Left renal pelvis (tissue), 4 donors: ENCODE results near the gene ADCY7. TPM values are rescaled to one million over a fixed set of nuclear protein-coding genes. Genes with fewer than 3 reads are reported as not detected.
"Not testable (repeated sequence)": the region's sequence is repeated elsewhere in the genome, so short reads cannot be mapped to it uniquely, and the experiment has no call there.

Experiments used
- DNase-seq, 4 donors: peaks; one replicate each; pipeline ENCODE4 v3.0.0-alpha.2; 2013; ENCODE audit warnings: low read depth in 4 of 4, low spot score in 3 of 4
- polyA plus RNA-seq, 4 donors: library from polyadenylated mRNA; unstranded; fragments of 120-200 nt; gene quantifications; one replicate each; pipeline ENCODE4 v1.2.1, GENCODE V29; 2013; ENCODE audit not compliant: insufficient read length in 4 of 4

ADCY7 gene
- 1 to 10 TPM; 5.2 to 9.9 (median 5.7) TPM for polyA plus RNA-seq

GRCh38 chr16:50266337-50267091, at the start of gene ADCY7:
Gene ADCY7, plus strand, starts transcription at chr16:50266551. Its CDS starts 21,629 bp downstream, at chr16:50288180.
- no peak for DNase-seq

- DNase-seq: no peak
Observed at GRCh38 chr16:50219402-50219975, 46.9 kb upstream of the ADCY7 start.

DNA sequence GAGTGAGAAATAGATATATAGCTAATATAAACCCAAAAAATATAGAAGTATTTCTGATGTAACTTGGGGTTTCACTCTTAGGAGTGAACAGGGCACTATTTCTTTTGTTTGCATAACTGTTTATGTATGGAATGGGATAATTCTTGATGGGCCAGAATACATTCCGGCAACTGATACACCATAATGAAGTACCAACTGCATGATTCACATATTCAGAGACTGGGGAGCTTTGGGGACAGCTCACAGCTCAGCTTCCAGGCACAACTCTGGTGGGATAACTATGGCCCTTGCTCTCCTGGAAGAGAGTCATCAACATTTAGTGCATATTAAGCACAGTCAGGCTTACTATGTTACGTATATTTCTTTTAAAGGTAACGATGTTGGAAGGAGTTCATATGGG, 42.1 kb upstream of the ADCY7 start:
- DNase-seq: no peak

DNA sequence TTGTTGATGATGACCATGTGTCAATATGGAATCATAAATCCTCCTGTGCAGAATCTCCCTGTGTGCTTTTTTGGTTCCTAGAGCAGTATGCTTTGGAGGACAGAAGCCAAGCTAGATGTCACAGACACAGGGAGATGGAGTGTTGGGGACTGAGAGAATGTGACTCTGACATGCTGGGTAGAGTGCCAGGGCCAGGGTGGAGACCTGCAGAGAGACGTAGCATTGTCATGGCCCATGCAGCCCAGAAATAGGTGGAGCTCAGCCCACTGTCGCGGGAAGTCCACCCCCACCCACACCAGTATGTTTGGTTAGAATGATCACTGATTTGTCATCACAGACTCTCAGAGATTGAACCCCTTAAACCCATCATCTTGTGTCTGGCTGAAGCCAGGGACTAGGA, 39.2 kb upstream of the ADCY7 start:
- DNase-seq: no peak

GRCh38 chr16:50227665-50228064, 38.7 kb upstream of the ADCY7 start:
- no peak for DNase-seq

DNA sequence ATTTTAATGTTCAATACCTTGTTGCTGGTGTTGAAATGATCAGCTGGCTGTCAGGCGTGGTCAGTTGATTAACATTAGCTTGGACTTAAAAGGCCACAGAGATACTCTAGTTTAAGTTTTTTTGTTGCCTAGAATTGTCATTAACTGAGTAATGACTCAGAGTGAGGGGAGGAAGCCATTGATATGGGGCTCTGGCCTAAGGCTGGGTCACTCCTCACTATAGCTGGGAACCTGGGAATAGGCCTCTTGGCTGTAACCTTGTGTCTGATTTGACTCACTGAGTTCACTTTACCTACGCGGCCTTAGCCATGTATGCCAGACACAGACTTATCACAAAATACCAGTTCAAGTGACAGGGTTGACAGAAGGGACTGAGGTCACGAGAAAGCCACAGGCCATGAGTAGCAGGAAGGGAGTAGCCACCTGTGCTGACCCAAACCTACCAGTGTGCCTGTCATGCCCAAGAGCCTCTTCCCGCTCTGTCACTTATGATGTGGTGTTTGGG, 37.9 kb upstream of the ADCY7 start:
- DNase-seq: no peak

- no peak for DNase-seq
Observed at GRCh38 chr16:50229149-50229726, 37.1 kb upstream of the ADCY7 start.

DNA sequence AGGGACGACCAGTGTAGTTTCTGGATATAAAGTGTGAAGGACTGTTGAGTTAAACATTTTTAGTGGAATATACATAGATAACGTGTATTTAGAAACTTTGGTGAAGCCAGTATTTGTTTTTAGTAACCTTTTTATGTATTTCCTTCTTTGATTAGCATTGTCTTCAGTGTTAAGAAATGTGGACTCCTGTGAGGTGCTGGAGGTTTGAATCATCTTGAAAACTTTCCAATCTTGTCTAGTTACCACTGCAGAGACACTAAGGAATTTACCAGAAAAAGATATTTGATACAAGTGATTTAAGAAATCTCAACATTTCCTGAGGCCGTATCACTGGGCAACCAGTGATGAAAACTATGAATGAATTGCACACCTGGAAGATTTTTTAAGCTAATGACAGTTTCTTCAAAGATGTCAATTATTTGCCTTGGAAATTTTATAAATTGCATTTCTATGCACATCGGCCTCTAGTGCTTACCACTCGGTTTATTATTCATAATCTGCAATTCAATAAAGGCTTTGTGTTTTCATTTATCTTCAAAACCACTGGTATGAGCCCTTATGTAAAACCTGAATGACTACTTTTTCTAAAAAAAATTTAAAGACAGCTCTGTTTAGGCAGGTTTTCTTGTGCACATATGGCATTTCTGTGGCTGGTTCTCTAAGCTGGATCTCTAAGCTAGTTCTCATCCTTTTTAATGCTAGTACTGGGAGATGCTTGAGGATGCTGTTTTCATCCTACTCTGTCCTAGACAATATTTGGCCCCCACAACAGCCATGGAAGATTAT, 31.4 kb upstream of the ADCY7 start:
- DNase-seq: no peak

DNA sequence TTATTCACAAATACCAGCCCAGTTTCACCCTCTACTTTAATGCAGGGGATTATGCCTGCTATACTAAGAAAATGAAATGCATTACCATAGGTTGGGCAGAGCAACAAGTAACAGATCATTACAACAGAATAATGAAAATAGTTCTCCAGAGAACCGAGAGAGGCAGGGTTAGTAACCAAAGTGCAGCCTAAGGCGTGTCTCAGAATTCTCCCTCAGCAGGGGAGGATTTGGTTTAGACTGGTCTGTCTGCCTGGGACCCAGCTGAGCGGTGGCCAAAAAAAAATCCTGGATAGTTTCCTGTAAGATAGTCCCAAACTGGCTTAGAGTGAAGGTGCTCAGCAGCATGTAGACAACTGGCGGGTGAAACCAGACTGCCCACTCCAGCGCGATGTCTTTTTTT, 30.8 kb upstream of the ADCY7 start:
- no peak for DNase-seq

DNA sequence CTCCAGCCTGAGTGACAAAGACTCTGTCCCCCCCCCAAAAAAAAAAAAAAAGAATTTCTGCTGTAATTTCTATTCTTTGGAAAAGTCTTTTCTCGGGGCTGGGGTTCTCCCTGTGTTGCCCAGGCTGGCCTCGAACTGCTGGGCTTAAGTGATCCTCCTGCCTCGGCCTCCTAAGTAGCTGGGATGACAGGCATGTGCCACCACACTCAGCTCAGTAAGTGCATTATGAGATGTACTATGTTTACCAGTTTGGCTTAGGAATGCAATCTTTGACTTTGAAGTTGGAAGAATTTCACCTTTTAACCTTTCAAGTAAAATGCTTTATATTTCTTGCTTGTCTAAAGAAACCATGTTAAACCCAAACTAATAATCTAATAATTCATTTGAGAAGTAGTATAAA, 28.0 kb upstream of the ADCY7 start:
- no peak for DNase-seq

DNA sequence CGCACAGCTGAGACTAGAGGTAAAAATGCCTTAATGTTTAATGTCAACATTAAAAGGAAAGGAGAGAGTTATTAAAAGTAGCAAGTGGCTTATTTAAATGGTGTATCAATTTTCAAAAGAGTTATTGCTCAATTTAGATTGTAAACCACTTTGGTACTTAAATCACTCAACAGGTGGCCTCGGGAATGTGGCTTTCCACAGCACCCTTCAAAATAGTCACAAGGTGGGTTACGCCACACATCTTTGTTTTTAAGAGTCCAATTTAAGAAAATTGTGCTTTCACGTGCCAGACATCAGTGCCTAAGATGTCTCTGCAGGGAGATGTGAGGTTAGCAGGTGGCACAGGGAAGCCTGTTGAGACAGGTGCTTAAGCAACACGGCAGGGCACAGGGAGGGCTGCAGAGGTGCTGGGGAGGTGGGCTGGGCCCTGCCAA, 27.5 kb upstream of the ADCY7 start:
- no peak for DNase-seq

GRCh38 chr16:50243024-50243423, 23.3 kb upstream of the ADCY7 start:
- DNase-seq: not testable (repeated sequence)

DNA sequence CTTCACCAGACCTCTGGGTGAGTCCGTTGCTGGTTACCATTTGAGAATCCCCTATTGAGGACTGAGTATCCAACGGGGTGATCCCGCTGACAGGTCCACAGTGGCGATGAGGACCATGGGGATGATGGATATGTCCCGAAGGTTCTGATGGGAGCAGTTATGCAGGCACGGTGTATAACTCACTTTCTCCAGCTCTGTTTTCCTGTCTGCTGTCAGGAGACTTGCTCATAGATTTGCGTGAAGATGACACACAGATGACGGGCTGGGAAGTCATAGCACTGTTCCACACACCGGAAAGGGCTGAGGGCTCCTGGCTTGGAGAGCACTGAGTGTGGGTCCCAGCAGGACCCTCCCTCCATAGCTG, 22.2 kb upstream of the ADCY7 start:
- DNase-seq: no peak

GRCh38 chr16:50244504-50245416, 21.6 kb upstream of the ADCY7 start:
- DNase-seq: no peak

DNA sequence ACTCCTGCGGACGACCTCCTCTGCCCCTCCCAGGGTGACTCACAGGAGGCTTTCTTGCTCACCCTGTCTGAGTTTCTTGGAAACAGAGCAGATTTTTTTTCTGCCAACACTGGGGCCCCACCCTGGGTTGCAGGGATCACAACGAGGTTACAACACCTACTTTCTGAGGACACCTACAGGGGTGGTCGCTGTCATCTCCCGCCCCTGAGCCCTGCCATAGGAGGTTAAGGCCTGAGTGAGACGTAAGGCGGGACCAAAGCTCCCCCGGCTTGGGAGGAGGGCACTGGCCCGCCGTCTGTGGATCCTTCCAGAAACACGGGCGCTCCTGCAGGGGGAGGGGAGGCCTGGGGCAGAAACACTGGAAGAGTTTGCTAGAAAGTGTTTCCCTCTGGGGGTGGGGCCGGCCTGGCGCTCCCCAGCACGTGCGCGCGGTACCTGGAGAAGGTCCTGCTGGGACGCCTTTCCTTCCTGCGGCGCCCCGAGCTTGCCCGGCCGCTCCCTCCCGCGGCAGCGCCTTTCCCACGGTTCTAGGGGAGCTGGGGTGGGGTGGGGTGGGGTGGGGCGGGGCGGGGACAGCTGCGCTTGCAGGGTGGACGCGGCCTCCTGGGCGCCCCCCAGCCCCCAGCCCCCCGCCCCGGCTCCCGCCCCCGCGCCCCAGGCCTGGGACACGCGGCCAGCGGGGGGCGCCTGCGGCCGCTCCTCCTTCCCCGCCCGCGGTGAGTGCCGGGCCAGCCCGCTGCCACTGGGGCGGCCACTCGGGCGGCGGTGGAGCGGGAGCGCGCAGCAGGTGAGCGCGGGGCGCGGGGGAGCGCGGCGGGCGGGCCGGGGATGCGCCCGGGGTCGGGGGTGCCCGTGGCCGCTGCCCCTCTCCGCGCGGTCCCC, 20.7 kb upstream of the ADCY7 start:
- DNase-seq: no peak

DNA sequence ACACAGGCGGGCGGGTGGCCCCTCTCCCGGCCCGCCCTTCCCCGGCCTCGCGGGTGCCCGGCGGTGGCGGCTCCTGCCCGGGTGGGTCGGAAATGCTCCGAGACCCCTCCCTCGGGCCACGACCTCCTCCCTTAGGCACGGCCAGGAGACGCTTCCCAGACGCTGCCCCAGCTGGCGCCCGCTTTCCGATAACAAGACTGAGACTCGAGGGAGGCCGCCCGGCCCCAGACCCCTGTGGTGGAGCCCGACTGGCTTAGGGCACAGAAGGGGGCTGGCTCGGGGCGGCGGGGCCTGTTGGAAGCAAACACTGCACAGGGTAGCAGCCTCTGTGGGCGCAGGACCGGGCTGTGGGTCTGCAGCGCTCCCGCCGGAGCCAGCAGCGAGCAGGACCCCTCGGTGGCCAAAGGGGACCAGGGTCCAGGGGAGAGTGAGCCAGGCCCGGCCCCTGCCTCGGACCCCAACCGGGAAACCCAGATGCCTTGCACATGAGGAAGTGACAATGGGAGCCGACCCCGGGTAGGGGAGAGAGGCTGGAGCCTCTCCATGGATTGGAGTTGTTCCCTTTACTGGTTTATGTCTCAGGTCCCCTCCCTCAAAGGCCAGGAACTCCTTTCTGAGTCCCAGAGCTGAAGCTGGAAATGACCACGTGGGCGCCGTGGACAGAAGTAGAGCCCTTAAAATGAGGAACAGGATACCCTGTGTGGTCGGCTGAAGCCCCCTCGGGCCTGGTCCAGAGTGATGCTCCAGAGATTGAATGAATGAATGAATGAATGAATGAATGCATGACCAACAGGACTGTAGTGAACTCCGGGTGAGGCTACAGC, 19.8 kb upstream of the ADCY7 start:
- no peak for DNase-seq

DNA sequence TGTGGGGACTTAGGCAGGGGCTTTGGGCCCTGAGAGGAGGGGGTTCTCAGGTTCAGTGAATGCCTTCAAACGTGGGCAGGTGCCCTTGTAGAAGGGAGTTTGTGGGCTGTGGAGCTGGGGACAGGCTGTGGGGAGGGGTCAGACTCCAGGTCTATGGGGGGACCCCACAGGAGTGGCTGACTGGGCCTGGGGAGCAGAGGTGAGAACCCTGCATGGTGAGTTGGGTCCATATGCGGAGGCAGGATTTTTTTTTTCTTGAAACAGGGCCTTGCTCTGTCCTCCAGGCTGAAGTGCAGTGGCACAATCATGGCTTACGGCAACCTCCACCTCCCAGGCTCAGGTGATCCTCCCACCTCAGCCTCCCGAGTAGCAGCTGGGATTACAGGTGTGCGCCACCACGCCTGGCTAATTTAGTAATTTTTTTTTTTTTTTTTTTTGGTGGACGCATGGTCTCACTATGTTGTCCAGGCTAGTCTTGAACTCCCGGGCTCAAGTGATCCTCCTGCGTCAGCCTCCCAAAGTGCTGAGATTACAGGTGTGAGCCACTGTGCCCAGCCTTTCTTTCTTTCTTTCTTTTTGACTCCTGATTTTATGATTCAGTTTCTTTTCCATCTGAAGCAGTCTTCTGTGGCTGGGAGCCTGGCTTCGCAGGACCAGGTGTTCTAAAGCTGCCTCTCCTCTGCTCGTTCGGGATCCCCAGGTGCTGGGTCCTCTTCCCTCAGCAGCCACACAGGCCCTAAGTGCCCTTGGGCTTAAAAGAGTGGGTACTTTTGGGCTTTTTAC, 19.0 kb upstream of the ADCY7 start:
- DNase-seq: no peak
